Mesendoderm (in vitro differentiated cells): ENCODE data around the gene AS3MT.

Source experiments
- DNase-seq: peaks from one replicate; pipeline ENCODE4 v3.0.0; 2013
- H2AK5ac ChIP-seq: 2 replicates; pipeline ENCODE4 v1.6.1; 2013; ENCODE audit warnings: low read length, inconsistent platforms
- H2BK120ac ChIP-seq: 2 replicates; pipeline ENCODE4 v1.6.1; 2013; ENCODE audit warnings: low read depth, mild to moderate bottlenecking, low read length, moderate library complexity, mixed read lengths
- H2BK15ac ChIP-seq: replicated peaks from 2 replicates; pipeline ENCODE4 v1.6.1; 2013; ENCODE audit warnings: low read depth, mild to moderate bottlenecking, moderate library complexity
- H2BK5ac ChIP-seq: 2 replicates; pipeline ENCODE4 v1.6.1; 2013; ENCODE audit warnings: low read length, inconsistent platforms
- H3K18ac ChIP-seq: 2 replicates; pipeline ENCODE4 v1.6.1; 2013; ENCODE audit warnings: mild to moderate bottlenecking, low read length, mixed read lengths
- H3K23ac ChIP-seq: one replicate; pipeline ENCODE4 v1.6.1; 2013; ENCODE audit warnings: low read length
- H3K27ac ChIP-seq: 2 replicates; pipeline ENCODE4 v1.5.1; 2013; ENCODE audit warnings: low read depth, mild to moderate bottlenecking, inconsistent platforms, low read length, moderate library complexity
- H3K27me3 ChIP-seq: 2 replicates; pipeline ENCODE4 v1.6.1; 2013; ENCODE audit warnings: low read length, control low read depth, mild to moderate bottlenecking, inconsistent platforms; ENCODE audit not compliant: insufficient read depth, poor library complexity
- H3K36me3 ChIP-seq: 2 replicates; pipeline ENCODE4 v1.6.1; 2013; ENCODE audit warnings: low read length, inconsistent platforms; ENCODE audit not compliant: control insufficient read depth, insufficient read depth
- H3K4ac ChIP-seq: one replicate; pipeline ENCODE4 v1.6.1; 2013; ENCODE audit warnings: low read depth, mild to moderate bottlenecking, low read length, moderate library complexity
- H3K4me1 ChIP-seq: 2 replicates; pipeline ENCODE4 v1.6.1; 2013; ENCODE audit warnings: low read depth, low read length, inconsistent platforms; ENCODE audit not compliant: control insufficient read depth
- H3K4me2 ChIP-seq: 2 replicates; pipeline ENCODE4 v1.6.1; 2013; ENCODE audit warnings: low read length
- H3K4me3 ChIP-seq: 2 replicates; pipeline ENCODE4 v1.5.1; 2013; ENCODE audit warnings: mild to moderate bottlenecking, low read length
- H3K56ac ChIP-seq: one replicate; pipeline ENCODE4 v1.6.1; 2013; ENCODE audit warnings: low read length
- H3K79me1 ChIP-seq: 2 replicates; pipeline ENCODE4 v1.6.1; 2013; ENCODE audit warnings: low read length, inconsistent platforms
- H3K79me2 ChIP-seq: 2 replicates; pipeline ENCODE4 v1.6.1; 2013; ENCODE audit warnings: mild to moderate bottlenecking, low read length; ENCODE audit not compliant: control insufficient read depth, insufficient read depth
- H3K9ac ChIP-seq: 2 replicates; pipeline ENCODE4 v1.6.1; 2013; ENCODE audit warnings: low read length, inconsistent platforms
- H4K5ac ChIP-seq: one replicate; pipeline ENCODE4 v1.6.1; 2013; ENCODE audit warnings: low read length
- H4K8ac ChIP-seq: one replicate; pipeline ENCODE4 v1.6.1; 2013; ENCODE audit warnings: low read depth, mild to moderate bottlenecking, control low read depth, low read length, moderate library complexity
- WGBS: extraction: QIAGEN DNeasy Blood & Tissue Kit; methylation state at CpG from one replicate; pipeline ENCODE4 v1.1.7; 2013; ENCODE audit warnings: low lambda C conversion rate, missing lambda C conversion rate; ENCODE audit not compliant: insufficient coverage; ENCODE audit errors: extremely low coverage; 5-methylcytosine and 5-hydroxymethylcytosine counted together

AS3MT gene

GRCh38 chr10:102935939-102936605 lies 66.8 kb downstream of the AS3MT start:
- H2BK15ac ChIP-seq, result no peak overlapping the region
- H4K8ac ChIP-seq, result no peak overlapping the region
- no peak overlapping the region for H3K27ac ChIP-seq
- H3K4me1 ChIP-seq, result no peaks in the 10 kb centered on the region
- no peaks in the 10 kb centered on the region for H3K79me1 ChIP-seq
- no peak overlapping the region for H2BK120ac ChIP-seq
- H2BK5ac ChIP-seq, result no peak overlapping the region
- no peaks in the 10 kb centered on the region for H3K27me3 ChIP-seq
- no peak overlapping the region for H3K4ac ChIP-seq
- no peak overlapping the region for H3K4me2 ChIP-seq
- H3K79me2 ChIP-seq, result no peaks in the 10 kb centered on the region
- no peak overlapping the region for H3K4me3 ChIP-seq
- DNase-seq, result no peak
- no peaks in the 10 kb centered on the region for H3K36me3 ChIP-seq
- no peak overlapping the region for H2AK5ac ChIP-seq
- no peak overlapping the region for H3K18ac ChIP-seq
- no peak overlapping the region for H3K23ac ChIP-seq
- H3K9ac ChIP-seq, result no peak overlapping the region
- H4K5ac ChIP-seq, result no peak overlapping the region
- no CpG with 5 or more reads among the region's 3 CpGs for WGBS
- H3K56ac ChIP-seq, result no peak overlapping the region

DNA sequence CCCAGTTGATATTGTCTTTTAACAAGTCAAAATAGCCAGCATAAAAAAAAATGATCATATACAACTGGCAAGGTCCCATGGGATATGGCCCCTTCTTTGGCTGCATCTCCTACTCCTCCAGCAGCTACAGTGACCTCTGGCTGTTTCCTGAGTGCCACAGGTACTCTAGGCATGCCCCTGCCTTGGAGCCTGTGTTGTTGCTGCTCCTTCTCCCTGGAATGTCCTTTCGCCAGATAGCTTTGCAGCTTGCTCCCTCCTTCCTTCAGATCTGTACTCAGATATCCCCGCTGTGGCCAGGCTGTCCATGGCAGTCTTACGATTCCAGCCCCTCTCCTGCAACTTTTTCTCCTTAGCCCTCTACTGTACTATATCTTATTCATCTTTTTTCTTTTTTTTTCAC lies 72.1 kb downstream of the AS3MT start:
- Histone ChIP-seq H3K9ac (no peak overlapping the region), H2BK120ac (no peak overlapping the region), H2BK5ac (no peak overlapping the region), H3K27me3 (peaks cover 2% of the 10 kb centered on the region), H4K8ac (no peak overlapping the region), H3K36me3 (no peaks in the 10 kb centered on the region), H3K56ac (no peak overlapping the region), H3K79me1 (no peaks in the 10 kb centered on the region), H3K18ac (no peak overlapping the region), H3K79me2 (no peaks in the 10 kb centered on the region), H3K27ac (no peak overlapping the region), H3K4me2 (no peak overlapping the region), H3K4me3 (no peak overlapping the region), H2AK5ac (no peak overlapping the region), H3K23ac (no peak overlapping the region), H3K4me1 (no peaks in the 10 kb centered on the region), H4K5ac (no peak overlapping the region), H3K4ac (no peak overlapping the region), H2BK15ac (no peak overlapping the region)
- WGBS, result no CpG with 5 or more reads among the region's 3 CpGs
- DNase-seq, result peak; percentile 28

- Histone ChIP-seq H3K4ac (no peak overlapping the region), H2BK5ac (no peak overlapping the region), H4K5ac (no peak overlapping the region), H2BK15ac (no peak overlapping the region), H3K4me2 (no peak overlapping the region), H3K4me1 (no peaks in the 10 kb centered on the region), H3K18ac (no peak overlapping the region), H4K8ac (no peak overlapping the region), H3K36me3 (no peaks in the 10 kb centered on the region), H3K79me1 (no peaks in the 10 kb centered on the region), H2AK5ac (no peak overlapping the region), H3K4me3 (no peak overlapping the region), H3K56ac (no peak overlapping the region), H3K9ac (no peak overlapping the region), H3K23ac (no peak overlapping the region), H3K79me2 (no peaks in the 10 kb centered on the region), H3K27me3 (peaks cover 2% of the 10 kb centered on the region), H3K27ac (no peak overlapping the region), H2BK120ac (no peak overlapping the region)
- WGBS, result no CpG with 5 or more reads among the region's 3 CpGs
- no peak for DNase-seq
These were observed 76.2 kb downstream of the AS3MT start for GRCh38 chr10:102945449-102945848.

- Histone ChIP-seq H2BK15ac (no peak overlapping the region), H2AK5ac (no peak overlapping the region), H4K5ac (no peak overlapping the region), H4K8ac (no peak overlapping the region), H3K9ac (no peak overlapping the region), H3K4me3 (no peak overlapping the region), H3K79me1 (no peaks in the 10 kb centered on the region), H3K4me1 (no peaks in the 10 kb centered on the region), H3K56ac (no peak overlapping the region), H3K27ac (no peak overlapping the region), H3K4ac (no peak overlapping the region), H3K79me2 (no peaks in the 10 kb centered on the region), H2BK120ac (no peak overlapping the region), H3K36me3 (no peaks in the 10 kb centered on the region), H3K23ac (no peak overlapping the region), H3K18ac (no peak overlapping the region), H3K27me3 (peaks cover 2% of the 10 kb centered on the region), H2BK5ac (no peak overlapping the region), H3K4me2 (no peak overlapping the region)
- DNase-seq, result no peak
- WGBS, result no CpG with 5 or more reads among the region's 2 CpGs
These were observed 76.7 kb downstream of the AS3MT start for GRCh38 chr10:102945962-102946361.

- no CpG with 5 or more reads among the region's 2 CpGs for WGBS
- H2BK5ac ChIP-seq, result no peak overlapping the region
These were observed 77.7 kb downstream of the AS3MT start for GRCh38 chr10:102946992-102947391.

GRCh38 chr10:102948176-102948575 lies 78.9 kb downstream of the AS3MT start:
- Histone ChIP-seq H3K23ac (no peak overlapping the region), H2BK120ac (no peak overlapping the region), H3K9ac (no peak overlapping the region), H2BK15ac (no peak overlapping the region), H3K56ac (no peak overlapping the region), H3K4me1 (no peaks in the 10 kb centered on the region), H3K79me2 (no peaks in the 10 kb centered on the region), H3K36me3 (no peaks in the 10 kb centered on the region), H3K4me3 (no peak overlapping the region), H3K4ac (no peak overlapping the region), H3K18ac (no peak overlapping the region), H4K8ac (no peak overlapping the region), H3K27me3 (peaks cover 2% of the 10 kb centered on the region), H3K79me1 (no peaks in the 10 kb centered on the region), H4K5ac (no peak overlapping the region), H2BK5ac (no peak overlapping the region), H3K27ac (no peak overlapping the region), H3K4me2 (no peak overlapping the region), H2AK5ac (no peak overlapping the region)
- no CpG with 5 or more reads among the region's 4 CpGs for WGBS
- DNase-seq, result no peak

More at GRCh38 chr10:102946992-102947391, 77.7 kb downstream of the AS3MT start:
- no peak overlapping the region for H3K4ac ChIP-seq
- no peaks in the 10 kb centered on the region for H3K4me1 ChIP-seq
- no peak overlapping the region for H4K8ac ChIP-seq
- no peak overlapping the region for H3K23ac ChIP-seq
- no peak overlapping the region for H2BK15ac ChIP-seq
- no peak overlapping the region for H4K5ac ChIP-seq
- no peak overlapping the region for H3K18ac ChIP-seq
- H3K4me2 ChIP-seq, result no peak overlapping the region
- no peak overlapping the region for H3K4me3 ChIP-seq
- H3K56ac ChIP-seq, result no peak overlapping the region
- H3K79me2 ChIP-seq, result no peaks in the 10 kb centered on the region
- peaks cover 2% of the 10 kb centered on the region for H3K27me3 ChIP-seq
- H3K27ac ChIP-seq, result no peak overlapping the region
- no peaks in the 10 kb centered on the region for H3K36me3 ChIP-seq
- H3K79me1 ChIP-seq, result no peaks in the 10 kb centered on the region
- H3K9ac ChIP-seq, result no peak overlapping the region
- no peak overlapping the region for H2BK120ac ChIP-seq
- no peak for DNase-seq
- no peak overlapping the region for H2AK5ac ChIP-seq
